Fibroblast of lung (primary cell): Measurements from ENCODE around the gene USP13. TPM values are rescaled to one million over a fixed set of nuclear protein-coding genes. Genes with fewer than 3 reads are reported as not detected.

ENCODE experiments used
- DNase-seq, 2 donors: peaks; one replicate each; pipeline versions ENCODE4 v3.0.0 to v3.0.0-alpha.2; 2010; ENCODE audit warnings: low read depth in 2 of 2
- H2AFZ ChIP-seq: 2 replicates; pipeline ENCODE4 v1.5.1; 2012; ENCODE audit warnings: low read length, control low read depth, inconsistent platforms
- H3K27ac ChIP-seq: 2 replicates; pipeline ENCODE4 v1.5.1; 2011; ENCODE audit warnings: low read length, control low read depth; ENCODE audit not compliant: insufficient read depth
- H3K27me3 ChIP-seq: 2 replicates; pipeline ENCODE4 v1.5.1; 2011; ENCODE audit warnings: mild to moderate bottlenecking, low read length; ENCODE audit not compliant: control insufficient read depth, insufficient read depth
- H3K36me3 ChIP-seq: 2 replicates; pipeline ENCODE4 v1.5.1; 2011; ENCODE audit warnings: low read length; ENCODE audit not compliant: control insufficient read depth, insufficient read depth
- H3K4me1 ChIP-seq: 2 replicates; pipeline ENCODE4 v1.5.1; 2011; ENCODE audit warnings: low read length; ENCODE audit not compliant: control insufficient read depth, insufficient read depth; ENCODE audit errors: extremely low read depth
- H3K4me2 ChIP-seq: 2 replicates; pipeline ENCODE4 v1.5.1; 2011; ENCODE audit warnings: low read length, control low read depth; ENCODE audit not compliant: insufficient read depth; ENCODE audit errors: extremely low read depth
- H3K4me3 ChIP-seq, 4 experiments: fragments of 200-600 bp in 1 of 4; sonication (generic) in 1 of 4; replicated peaks in 1 of 4; 2 replicates each; pipeline ENCODE4 v1.5.1; 2011 to 2016; ENCODE audit warnings: low read length in 4 of 4, low read depth in 3 of 4, mild to moderate bottlenecking in 3 of 4, control low read depth in 2 of 4, inconsistent platforms in 1 of 4, mixed read lengths in 1 of 4; ENCODE audit not compliant: insufficient read depth in 1 of 4; ENCODE audit errors: control extremely low read depth in 1 of 4
- H3K79me2 ChIP-seq: 2 replicates; pipeline ENCODE4 v1.5.1; 2012; ENCODE audit warnings: mild to moderate bottlenecking, low read length, inconsistent platforms; ENCODE audit not compliant: control insufficient read depth, insufficient read depth
- H3K9ac ChIP-seq: 2 replicates; pipeline ENCODE4 v1.5.1; 2011; ENCODE audit warnings: mild to moderate bottlenecking, low read length, control low read depth; ENCODE audit not compliant: insufficient read depth
- H3K9me3 ChIP-seq: 2 replicates; pipeline ENCODE4 v1.5.1; 2012; ENCODE audit warnings: low read depth, low read length; ENCODE audit not compliant: control insufficient read depth, insufficient read depth
- H4K20me1 ChIP-seq: 2 replicates; pipeline ENCODE4 v1.5.1; 2011; ENCODE audit warnings: low read length; ENCODE audit not compliant: control insufficient read depth, insufficient read depth; ENCODE audit errors: extremely low read depth
- EZH2 ChIP-seq: IDR thresholded peaks from 2 replicates; pipeline ENCODE4 v1.5.1; 2012; ENCODE audit warnings: low read length, control low read depth, mild to moderate bottlenecking; ENCODE audit errors: missing control alignments
- polyA plus RNA-seq, 2 donors: library from polyadenylated mRNA; depleted of rRNA in 1 of 2; stranded (reverse) in 1 of 2; unstranded in 1 of 2; fragments of >200 nt; gene quantifications; 2 replicates each; pipeline ENCODE4 v1.2.1, GENCODE V29; 2011 to 2012; ENCODE audit warnings: missing spikeins in 1 of 2
- total RNA-seq: library from RNA; depleted of rRNA; stranded (reverse); fragments of >200 nt; gene quantifications from 2 replicates; pipeline ENCODE4 v1.2.1, GENCODE V29; 2014
- TF ChIP-seq, protein P1 (sequence below), 2 donors: IDR thresholded peaks in 1 of 2; conservative IDR thresholded peaks in 1 of 2; 1 replicate in 1 of 2; 2 replicates in 1 of 2; pipeline ENCODE4 v1.5.1; 2011 to 2012; ENCODE audit warnings: low read length in 2 of 2, control low read depth in 1 of 2, inconsistent platforms in 1 of 2, low read depth in 1 of 2, mild to moderate bottlenecking in 1 of 2

USP13 gene
- total and polyA plus RNA-seq, 2 donors (not counting 1 experiment from before 2014, with no cell fraction given): 11.7 to 15.7 TPM

DNA sequence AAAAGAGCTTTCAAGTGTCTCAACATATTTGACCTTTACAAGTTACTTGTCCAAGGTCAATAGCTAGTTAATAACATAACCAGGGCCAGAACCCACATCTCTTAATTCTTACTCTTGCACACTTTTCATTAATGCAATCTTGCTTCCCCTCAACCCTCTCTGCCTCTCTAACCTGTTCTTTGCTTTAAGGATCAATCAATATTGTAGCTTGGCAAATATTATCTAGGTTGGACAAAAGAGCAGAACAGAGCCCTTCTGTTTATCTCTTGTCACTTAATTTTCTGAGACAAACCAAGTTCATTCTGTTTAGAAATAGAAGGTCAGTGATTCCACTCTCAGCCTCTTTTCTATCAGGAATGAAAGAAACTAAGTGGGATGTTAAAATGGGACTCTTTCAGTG is 180.5 kb downstream of the USP13 start:
- Histone ChIP-seq H3K9ac (no peak overlapping the region), H3K36me3 (no peaks in the 10 kb centered on the region), H2AFZ (no peak overlapping the region), H4K20me1 (no peaks in the 10 kb centered on the region), H3K4me2 (no peak overlapping the region), H3K27ac (no peak overlapping the region), H3K9me3 (no peaks in the 10 kb centered on the region), H3K4me3 (no peak overlapping the region), H3K79me2 (no peaks in the 10 kb centered on the region), H3K4me1 (no peaks in the 10 kb centered on the region), H3K27me3 (no peaks in the 10 kb centered on the region)
- no peak for DNase-seq
- TF ChIP-seq, protein P1, sequence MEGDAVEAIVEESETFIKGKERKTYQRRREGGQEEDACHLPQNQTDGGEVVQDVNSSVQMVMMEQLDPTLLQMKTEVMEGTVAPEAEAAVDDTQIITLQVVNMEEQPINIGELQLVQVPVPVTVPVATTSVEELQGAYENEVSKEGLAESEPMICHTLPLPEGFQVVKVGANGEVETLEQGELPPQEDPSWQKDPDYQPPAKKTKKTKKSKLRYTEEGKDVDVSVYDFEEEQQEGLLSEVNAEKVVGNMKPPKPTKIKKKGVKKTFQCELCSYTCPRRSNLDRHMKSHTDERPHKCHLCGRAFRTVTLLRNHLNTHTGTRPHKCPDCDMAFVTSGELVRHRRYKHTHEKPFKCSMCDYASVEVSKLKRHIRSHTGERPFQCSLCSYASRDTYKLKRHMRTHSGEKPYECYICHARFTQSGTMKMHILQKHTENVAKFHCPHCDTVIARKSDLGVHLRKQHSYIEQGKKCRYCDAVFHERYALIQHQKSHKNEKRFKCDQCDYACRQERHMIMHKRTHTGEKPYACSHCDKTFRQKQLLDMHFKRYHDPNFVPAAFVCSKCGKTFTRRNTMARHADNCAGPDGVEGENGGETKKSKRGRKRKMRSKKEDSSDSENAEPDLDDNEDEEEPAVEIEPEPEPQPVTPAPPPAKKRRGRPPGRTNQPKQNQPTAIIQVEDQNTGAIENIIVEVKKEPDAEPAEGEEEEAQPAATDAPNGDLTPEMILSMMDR (conservative IDR thresholded peaks at IDR 0.05 in 1 of 2, IDR thresholded peaks at IDR 0.05 in 1 of 2; ENCODE audit: low read depth in 1 of 2, low read length in 2 of 2): no peak
- no peak for TF ChIP-seq EZH2

DNA sequence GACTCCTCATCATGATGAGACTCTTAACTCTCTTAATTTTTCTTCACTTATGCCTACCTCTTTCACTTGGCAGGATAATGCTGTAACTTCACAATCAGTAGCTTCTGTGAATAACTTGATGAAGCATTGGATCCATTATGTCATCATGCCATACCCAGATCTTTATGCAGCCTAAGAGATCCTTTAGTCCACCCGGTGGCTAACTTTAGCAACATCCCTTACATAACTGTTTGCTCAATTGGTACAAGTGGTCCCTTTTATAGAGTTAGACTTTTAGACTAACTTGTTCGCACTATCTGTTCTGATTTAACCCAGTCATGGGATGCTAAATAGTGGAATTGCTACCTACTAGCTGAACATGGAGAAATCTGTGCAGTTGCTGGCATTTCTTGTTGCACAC is 184.5 kb downstream of the USP13 start:
- Histone ChIP-seq H3K4me1 (no peaks in the 10 kb centered on the region), H3K27me3 (no peaks in the 10 kb centered on the region), H3K4me2 (no peak overlapping the region), H4K20me1 (no peaks in the 10 kb centered on the region), H3K27ac (no peak overlapping the region), H3K36me3 (no peaks in the 10 kb centered on the region), H3K9ac (no peak overlapping the region), H2AFZ (no peak overlapping the region), H3K79me2 (no peaks in the 10 kb centered on the region), H3K9me3 (no peaks in the 10 kb centered on the region), H3K4me3 (no peak overlapping the region)
- DNase-seq: peak in 1 of 2 donors; percentile 24
- TF ChIP-seq EZH2: no peak
- TF ChIP-seq, protein P1 (conservative IDR thresholded peaks at IDR 0.05 in 1 of 2, IDR thresholded peaks at IDR 0.05 in 1 of 2; ENCODE audit: low read depth in 1 of 2, low read length in 2 of 2): peak in 1 of 2 donors; percentile 20

Other genes with a start within 250 kb of the USP13 start
- 49.6 and 55.7 TPM in 2 replicates for gene GNB4, start 201.6 kb upstream of the USP13 start, total RNA-seq
- 56.9 and 83.1 TPM in 2 replicates for gene GNB4, start 201.6 kb upstream of the USP13 start, polyA plus RNA-seq
- 41.9 and 48.6 TPM in 2 replicates for gene ACTL6A, start 90.1 kb upstream of the USP13 start, total RNA-seq
- 58.3 and 78.1 TPM in 2 replicates for gene ACTL6A, start 90.1 kb upstream of the USP13 start, polyA plus RNA-seq
- gene MRPL47, start 48.4 kb upstream of the USP13 start, total RNA-seq: 26.2 and 27.6 TPM in 2 replicates
- 60.0 and 62.4 TPM in 2 replicates for gene MRPL47, start 48.4 kb upstream of the USP13 start, polyA plus RNA-seq
- 120 and 153 TPM in 2 replicates for gene NDUFB5, start 48.2 kb upstream of the USP13 start, total RNA-seq
- gene NDUFB5, start 48.2 kb upstream of the USP13 start, polyA plus RNA-seq: 53.8 and 57.5 TPM in 2 replicates